Prostate gland (tissue), 2 donors: ENCODE results near the gene GLRA3. TPM values are rescaled to one million over a fixed set of nuclear protein-coding genes. Genes with fewer than 3 reads are reported as not detected.
"Not testable (repeated sequence)": the region's sequence is repeated elsewhere in the genome, so short reads cannot be mapped to it uniquely, and the experiment has no call there.

Source experiments
- DNase-seq: peaks from one replicate; pipeline ENCODE4 v3.0.0-alpha.2; 2019; ENCODE audit warnings: low spot score
- H3K27ac ChIP-seq, 2 donors: fragments of 200-600 bp; sonication (generic); 2 replicates each; pipeline ENCODE4 v1.5.1; 2017 to 2019
- H3K27me3 ChIP-seq: fragments of 200-600 bp; sonication (generic); replicated peaks from 2 replicates; pipeline ENCODE4 v1.5.1; 2019; ENCODE audit not compliant: insufficient read depth
- H3K36me3 ChIP-seq, 2 donors: fragments of 200-600 bp; sonication (generic); 1 replicate in 1 of 2; 2 replicates in 1 of 2; pipeline versions ENCODE4 v1.5.1 to v1.8.1; 2017 to 2019
- H3K4me1 ChIP-seq: fragments of 200-600 bp; sonication (generic); replicated peaks from 2 replicates; pipeline ENCODE4 v1.5.1; 2019
- H3K4me3 ChIP-seq, 2 donors: fragments of 200-600 bp; sonication (generic); 2 replicates each; pipeline ENCODE4 v1.5.1; 2017 to 2019
- H3K9me3 ChIP-seq: fragments of 200-600 bp; sonication (generic); 2 replicates; pipeline ENCODE4 v1.5.1; 2017
- CTCF ChIP-seq, 4 experiments: fragments of 200-600 bp in 2 of 4; fragments of 450-650 bp in 2 of 4; sonication (generic) in 2 of 4; IDR thresholded peaks; 1 replicate in 3 of 4; 2 replicates in 1 of 4; pipeline ENCODE4 v1.5.1; 2016 to 2019; ENCODE audit warnings: antibody characterized with exemption in 4 of 4, mild to moderate bottlenecking in 2 of 4, moderate library complexity in 2 of 4
- POLR2A ChIP-seq: fragments of 450-650 bp; IDR thresholded peaks from one replicate; pipeline ENCODE4 v1.6.1; 2016; ENCODE audit warnings: antibody characterized with exemption, mild to moderate bottlenecking
- POLR2AphosphoS5 ChIP-seq: sonication (generic); formaldehyde crosslinking; IDR thresholded peaks from one replicate; pipeline ENCODE4 v1.6.1; 2017; ENCODE audit warnings: antibody characterized with exemption
- WGBS: methylation state at CpG from one replicate; pipeline ENCODE4 v1.1.5; 2018; 5-methylcytosine and 5-hydroxymethylcytosine counted together
- intact Hi-C: fragments of 100-400 bp; cut with DNase I; formaldehyde crosslinking; loops from one replicate; pipeline ENCODE4 v1.14.2; 2022
- total RNA-seq, 2 donors: library from RNA; depleted of rRNA; stranded (reverse); fragments of >200 nt; gene quantifications; one replicate each; pipeline ENCODE4 v1.1.0, GENCODE V29; 2016

GLRA3 gene
- total RNA-seq, 2 donors from 2014 or later: 0.17 TPM; not detected in 1

GRCh38 chr4:174702979-174703478, 126.0 kb downstream of the GLRA3 start:
- Histone ChIP-seq H3K27me3 (no peaks in the 10 kb centered on the region), H3K9me3 (no peaks in the 10 kb centered on the region), H3K4me3 (no peak overlapping the region), H3K4me1 (no peaks in the 10 kb centered on the region), H3K27ac (no peak overlapping the region), H3K36me3 (no peaks in the 10 kb centered on the region)
- DNase-seq: no peak
- intact Hi-C loops: no loop called here
- 82% methylated on average over 1 of the region's 1 CpG for WGBS
- TF ChIP-seq CTCF (IDR thresholded peaks at IDR 0.05) (no peak), POLR2AphosphoS5 (no peak), POLR2A (no peak)

DNA sequence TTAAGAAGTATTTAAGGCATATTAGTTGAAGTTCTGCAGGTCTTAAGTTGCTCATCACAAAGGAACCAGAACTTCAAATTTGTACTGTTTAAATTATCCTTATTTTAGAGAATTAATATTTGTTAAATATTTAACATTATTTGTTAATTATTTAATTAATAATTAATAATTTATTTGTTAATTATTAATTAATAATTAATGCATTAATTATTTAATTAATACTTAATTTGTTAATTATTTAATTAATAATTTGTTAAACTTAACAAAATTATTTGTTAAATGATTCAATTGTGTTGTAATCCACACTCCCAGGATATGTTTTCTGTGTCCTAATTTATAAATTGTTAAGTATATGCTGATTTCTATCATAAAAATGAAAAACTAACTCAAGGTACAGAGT, 129.4 kb downstream of the GLRA3 start:
- intact Hi-C loops: no loop called here
- Histone ChIP-seq H3K27ac (no peak overlapping the region), H3K4me1 (no peaks in the 10 kb centered on the region), H3K9me3 (no peaks in the 10 kb centered on the region), H3K27me3 (no peaks in the 10 kb centered on the region), H3K36me3 (no peaks in the 10 kb centered on the region), H3K4me3 (no peak overlapping the region)
- DNase-seq: no peak
- TF ChIP-seq CTCF (IDR thresholded peaks at IDR 0.05): no peak
- no peak for TF ChIP-seq POLR2AphosphoS5
- TF ChIP-seq POLR2A: no peak

- intact Hi-C loops: no loop called here
- Histone ChIP-seq H3K27me3 (no peaks in the 10 kb centered on the region), H3K4me1 (no peaks in the 10 kb centered on the region), H3K4me3 (no peak overlapping the region), H3K36me3 (no peaks in the 10 kb centered on the region), H3K27ac (no peak overlapping the region), H3K9me3 (no peaks in the 10 kb centered on the region)
- DNase-seq: no peak
- 65% methylated on average over 4 of the region's 4 CpGs for WGBS
- TF ChIP-seq CTCF (IDR thresholded peaks at IDR 0.05) (no peak), POLR2AphosphoS5 (no peak), POLR2A (no peak)
Observed at GRCh38 chr4:174697896-174698295, 131.2 kb downstream of the GLRA3 start.

- Histone ChIP-seq H3K27me3 (no peaks in the 10 kb centered on the region), H3K4me3 (no peak overlapping the region), H3K9me3 (no peaks in the 10 kb centered on the region), H3K36me3 (no peaks in the 10 kb centered on the region), H3K4me1 (no peaks in the 10 kb centered on the region), H3K27ac (no peak overlapping the region)
- 58% methylated on average over 1 of the region's 1 CpG for WGBS
- DNase-seq: no peak
- intact Hi-C loops: no loop called here
- TF ChIP-seq POLR2A (no peak), CTCF (IDR thresholded peaks at IDR 0.05) (no peak), POLR2AphosphoS5 (no peak)
Observed at GRCh38 chr4:174697202-174697601, 131.8 kb downstream of the GLRA3 start.

GRCh38 chr4:174696657-174697056, 132.4 kb downstream of the GLRA3 start:
- H3K9me3 ChIP-seq: no peaks in the 10 kb centered on the region
- no peak for DNase-seq
- TF ChIP-seq CTCF (IDR thresholded peaks at IDR 0.05): no peak
- TF ChIP-seq POLR2AphosphoS5: no peak
- no peak for TF ChIP-seq POLR2A
- H3K27ac ChIP-seq: no peak overlapping the region
- no peaks in the 10 kb centered on the region for H3K27me3 ChIP-seq
- H3K4me3 ChIP-seq: no peak overlapping the region
- intact Hi-C loops: no loop called here
- H3K36me3 ChIP-seq: no peaks in the 10 kb centered on the region
- H3K4me1 ChIP-seq: no peaks in the 10 kb centered on the region

- H3K27me3 ChIP-seq, DNase-seq, H3K4me1 ChIP-seq, H3K36me3 ChIP-seq, H3K4me3 ChIP-seq, intact Hi-C loops, H3K27ac ChIP-seq, H3K9me3 ChIP-seq: not testable (repeated sequence)
- WGBS: 89% methylated on average over 15 of the region's 24 CpGs
Observed at GRCh38 chr4:174691876-174692275, 137.2 kb downstream of the GLRA3 start.
